Suprapubic skin (tissue), 4 donors: ENCODE data around the gene SLC37A3. TPM values are rescaled to one million over a fixed set of nuclear protein-coding genes. Genes with fewer than 3 reads are reported as not detected.

ENCODE experiments used
- DNase-seq, 2 donors: peaks; one replicate each; pipeline ENCODE4 v3.0.0-alpha.2; 2019; ENCODE audit warnings: low spot score in 2 of 2
- H3K27ac ChIP-seq: fragments of 200-600 bp; sonication (generic); one replicate; pipeline ENCODE4 v1.5.1; 2019
- H3K27me3 ChIP-seq: fragments of 200-600 bp; sonication (generic); one replicate; pipeline ENCODE4 v1.5.1; 2019
- H3K36me3 ChIP-seq: fragments of 200-600 bp; sonication (generic); one replicate; pipeline ENCODE4 v1.5.1; 2019
- H3K4me1 ChIP-seq: fragments of 200-600 bp; sonication (generic); one replicate; pipeline ENCODE4 v1.5.1; 2019
- H3K4me3 ChIP-seq: fragments of 200-600 bp; sonication (generic); one replicate; pipeline ENCODE4 v1.5.1; 2019; ENCODE audit warnings: mild to moderate bottlenecking
- H3K9me3 ChIP-seq: fragments of 200-600 bp; sonication (generic); one replicate; pipeline ENCODE4 v1.5.1; 2019
- EP300 ChIP-seq: sonication (generic); formaldehyde crosslinking; IDR thresholded peaks from one replicate; pipeline ENCODE4 v1.6.1; 2017; ENCODE audit warnings: antibody characterized with exemption
- POLR2A ChIP-seq, 2 donors: fragments of 450-650 bp; IDR thresholded peaks; one replicate each; pipeline ENCODE4 v1.6.1; 2017; ENCODE audit warnings: antibody characterized with exemption in 2 of 2, mild to moderate bottlenecking in 2 of 2, moderate library complexity in 2 of 2
- POLR2AphosphoS5 ChIP-seq, 3 donors: sonication (generic); formaldehyde crosslinking; IDR thresholded peaks; one replicate each; pipeline ENCODE4 v1.6.1; 2017; ENCODE audit warnings: antibody characterized with exemption in 3 of 3
- WGBS: methylation state at CpG from one replicate; pipeline ENCODE4 v1.1.5; 2018; 5-methylcytosine and 5-hydroxymethylcytosine counted together
- total RNA-seq, 4 donors: library from RNA; depleted of rRNA; stranded (reverse); fragments of >200 nt; gene quantifications; one replicate each; pipeline ENCODE4 v1.1.0, GENCODE V29; 2016
- TF ChIP-seq, protein P1 (sequence below), 2 donors: fragments of 200-600 bp in 1 of 2; fragments of 450-650 bp in 1 of 2; sonication (generic) in 1 of 2; IDR thresholded peaks; one replicate each; pipeline ENCODE4 v1.5.1; 2016 to 2019; ENCODE audit warnings: antibody characterized with exemption in 2 of 2, mild to moderate bottlenecking in 1 of 2, moderate library complexity in 1 of 2

Gene SLC37A3
- total RNA-seq, 4 donors from 2014 or later, result 27.3 to 61.4 (median 39.2) TPM

DNA sequence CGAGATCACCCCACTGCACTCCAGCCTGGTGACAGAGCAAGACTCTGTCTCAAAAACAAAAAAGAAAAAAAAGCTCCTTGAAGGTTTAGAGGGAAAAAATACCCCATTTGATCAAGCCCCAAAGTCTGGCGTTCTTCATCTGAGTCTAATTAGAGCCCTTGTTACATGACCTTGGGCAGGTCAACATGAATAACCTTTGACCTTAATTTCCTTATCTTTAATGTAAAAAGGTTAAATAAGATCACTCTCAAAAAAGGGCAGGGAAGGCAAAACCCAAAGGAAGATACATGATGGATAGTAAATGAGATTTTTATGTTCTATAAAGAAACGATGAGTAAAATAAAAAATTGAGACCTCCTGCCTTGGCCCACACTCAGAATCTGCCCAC, 40.3 kb downstream of the SLC37A3 start:
- no peaks in the 10 kb centered on the region for H3K27me3 ChIP-seq
- no peak overlapping the region for H3K4me3 ChIP-seq
- no peak overlapping the region for H3K27ac ChIP-seq
- no peaks in the 10 kb centered on the region for H3K4me1 ChIP-seq
- H3K9me3 ChIP-seq, result no peaks in the 10 kb centered on the region
- peaks cover 23% of the 10 kb centered on the region for H3K36me3 ChIP-seq
- DNase-seq, result no peak
- TF ChIP-seq EP300 (no peak), POLR2AphosphoS5 (IDR thresholded peaks at IDR 0.05) (no peak), POLR2A (IDR thresholded peaks at IDR 0.05) (no peak)
- TF ChIP-seq, protein P1, sequence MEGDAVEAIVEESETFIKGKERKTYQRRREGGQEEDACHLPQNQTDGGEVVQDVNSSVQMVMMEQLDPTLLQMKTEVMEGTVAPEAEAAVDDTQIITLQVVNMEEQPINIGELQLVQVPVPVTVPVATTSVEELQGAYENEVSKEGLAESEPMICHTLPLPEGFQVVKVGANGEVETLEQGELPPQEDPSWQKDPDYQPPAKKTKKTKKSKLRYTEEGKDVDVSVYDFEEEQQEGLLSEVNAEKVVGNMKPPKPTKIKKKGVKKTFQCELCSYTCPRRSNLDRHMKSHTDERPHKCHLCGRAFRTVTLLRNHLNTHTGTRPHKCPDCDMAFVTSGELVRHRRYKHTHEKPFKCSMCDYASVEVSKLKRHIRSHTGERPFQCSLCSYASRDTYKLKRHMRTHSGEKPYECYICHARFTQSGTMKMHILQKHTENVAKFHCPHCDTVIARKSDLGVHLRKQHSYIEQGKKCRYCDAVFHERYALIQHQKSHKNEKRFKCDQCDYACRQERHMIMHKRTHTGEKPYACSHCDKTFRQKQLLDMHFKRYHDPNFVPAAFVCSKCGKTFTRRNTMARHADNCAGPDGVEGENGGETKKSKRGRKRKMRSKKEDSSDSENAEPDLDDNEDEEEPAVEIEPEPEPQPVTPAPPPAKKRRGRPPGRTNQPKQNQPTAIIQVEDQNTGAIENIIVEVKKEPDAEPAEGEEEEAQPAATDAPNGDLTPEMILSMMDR (IDR thresholded peaks at IDR 0.05), result no peak
- 84% methylated on average over 3 of the region's 3 CpGs for WGBS

- Histone ChIP-seq H3K27ac (peak overlapping the region; percentile 80), H3K4me3 (no peak overlapping the region), H3K36me3 (peaks cover 56% of the 10 kb centered on the region), H3K4me1 (peaks cover 17% of the 10 kb centered on the region), H3K9me3 (no peaks in the 10 kb centered on the region), H3K27me3 (no peaks in the 10 kb centered on the region)
- TF ChIP-seq, protein P1 (IDR thresholded peaks at IDR 0.05), result no peak
- WGBS, result 81% methylated on average over 5 of the region's 5 CpGs
- DNase-seq, result no peak
These were observed 48.3 kb downstream of the SLC37A3 start for GRCh38 chr7:140350056-140350455.

GRCh38 chr7:140349144-140349771, 49.1 kb downstream of the SLC37A3 start:
- Histone ChIP-seq H3K4me3 (no peak overlapping the region), H3K9me3 (no peaks in the 10 kb centered on the region), H3K36me3 (peaks cover 61% of the 10 kb centered on the region), H3K4me1 (peaks cover 17% of the 10 kb centered on the region), H3K27ac (peak overlapping the region; percentile 80), H3K27me3 (no peaks in the 10 kb centered on the region)
- 50% methylated on average over 8 of the region's 8 CpGs for WGBS
- TF ChIP-seq EP300, result no peak
- TF ChIP-seq, protein P1 (IDR thresholded peaks at IDR 0.05), result no peak
- no peak for TF ChIP-seq POLR2A (IDR thresholded peaks at IDR 0.05)
- no peak for TF ChIP-seq POLR2AphosphoS5 (IDR thresholded peaks at IDR 0.05)
- DNase-seq, result no peak

DNA sequence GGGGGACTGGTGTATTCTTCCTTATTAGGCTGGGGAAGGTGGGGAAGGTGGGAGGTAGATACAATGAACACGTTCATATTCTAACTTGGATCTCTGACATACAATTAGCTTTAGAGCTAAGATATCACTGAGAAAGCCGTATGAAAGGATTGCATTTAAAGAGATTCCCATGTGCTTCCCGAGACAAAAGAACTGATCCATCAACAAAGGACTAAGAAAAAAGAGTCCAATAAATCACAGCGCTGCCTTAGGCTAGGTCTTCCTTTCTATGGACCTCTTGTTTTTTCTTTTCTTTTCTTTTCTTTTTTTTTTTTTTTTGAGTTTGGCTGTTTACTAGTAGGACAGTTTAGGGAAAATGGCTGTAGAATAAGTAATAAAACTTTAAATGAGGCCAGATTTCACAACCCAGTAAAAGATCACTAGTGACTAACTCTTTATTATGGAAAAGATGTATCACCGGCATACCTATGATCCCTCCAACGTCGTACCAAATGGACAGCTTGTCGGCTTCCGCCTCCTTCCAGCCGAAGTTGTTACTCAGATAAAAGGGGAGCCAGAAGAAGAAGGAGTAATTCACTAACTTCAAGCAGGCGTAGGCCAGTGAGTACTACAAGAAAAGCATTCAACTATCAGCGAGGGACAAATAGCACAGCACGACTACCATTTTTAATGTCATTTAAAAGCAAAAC, 50.0 kb downstream of the SLC37A3 start:
- Histone ChIP-seq H3K36me3 (peaks cover 55% of the 10 kb centered on the region), H3K4me1 (peaks cover 17% of the 10 kb centered on the region), H3K9me3 (no peaks in the 10 kb centered on the region), H3K27me3 (no peaks in the 10 kb centered on the region), H3K27ac (peak overlapping the region; percentile 80), H3K4me3 (no peak overlapping the region)
- 74% methylated on average over 13 of the region's 13 CpGs for WGBS
- DNase-seq, result no peak
- TF ChIP-seq EP300, result no peak
- TF ChIP-seq POLR2A (IDR thresholded peaks at IDR 0.05), result no peak
- TF ChIP-seq POLR2AphosphoS5 (IDR thresholded peaks at IDR 0.05), result no peak
- TF ChIP-seq, protein P1 (IDR thresholded peaks at IDR 0.05), result no peak

GRCh38 chr7:140347218-140347617, 51.1 kb downstream of the SLC37A3 start:
- TF ChIP-seq, protein P1 (IDR thresholded peaks at IDR 0.05), result no peak
- TF ChIP-seq POLR2AphosphoS5 (IDR thresholded peaks at IDR 0.05), result no peak
- TF ChIP-seq POLR2A (IDR thresholded peaks at IDR 0.05), result no peak
- TF ChIP-seq EP300, result no peak
- H3K27me3 ChIP-seq, result no peaks in the 10 kb centered on the region
- no peaks in the 10 kb centered on the region for H3K9me3 ChIP-seq
- H3K4me3 ChIP-seq, result no peak overlapping the region
- H3K36me3 ChIP-seq, result peaks cover 53% of the 10 kb centered on the region
- no peak overlapping the region for H3K27ac ChIP-seq
- no peak for DNase-seq
- 77% methylated on average over 5 of the region's 5 CpGs for WGBS
- H3K4me1 ChIP-seq, result peaks cover 17% of the 10 kb centered on the region
